Gastrocnemius medialis (tissue), 4 donors: Measurements from ENCODE around the gene RAD50. TPM values are rescaled to one million over a fixed set of nuclear protein-coding genes. Genes with fewer than 3 reads are reported as not detected.

Experiments
- ATAC-seq, 2 donors: fragments of 150-250 bp; one replicate each; pipeline ENCODE4 v1.9.1; 2016
- DNase-seq, 2 donors: peaks; one replicate each; pipeline ENCODE4 v3.0.0-alpha.2; 2019
- H3K27ac ChIP-seq, 4 donors: fragments of 200-600 bp; sonication (generic); 1 replicate in 1 of 4; 2 replicates in 3 of 4; pipeline ENCODE4 v1.5.1; 2016 to 2018; ENCODE audit warnings: mild to moderate bottlenecking in 2 of 4, moderate library complexity in 1 of 4
- H3K27me3 ChIP-seq, 3 donors: fragments of 200-600 bp; sonication (generic) in 2 of 3; 1 replicate in 1 of 3; 2 replicates in 2 of 3; pipeline versions ENCODE4 v1.5.1 to v1.6.0; 2016 to 2019; ENCODE audit warnings: mild to moderate bottlenecking in 1 of 3, moderate library complexity in 1 of 3
- H3K36me3 ChIP-seq, 2 donors: fragments of 200-600 bp; sonication (generic) in 1 of 2; one replicate each; pipeline ENCODE4 v1.5.1; 2017 to 2018
- H3K4me1 ChIP-seq, 2 donors: fragments of 200-600 bp; sonication (generic) in 1 of 2; one replicate each; pipeline ENCODE4 v1.5.1; 2016 to 2017; ENCODE audit warnings: mild to moderate bottlenecking in 2 of 2
- H3K4me3 ChIP-seq, 4 donors: fragments of 200-600 bp; sonication (generic) in 3 of 4; 1 replicate in 1 of 4; 2 replicates in 3 of 4; pipeline ENCODE4 v1.5.1; 2016 to 2019; ENCODE audit warnings: mild to moderate bottlenecking in 2 of 4
- H3K9me3 ChIP-seq, 3 donors: fragments of 200-600 bp; sonication (generic) in 2 of 3; 1 replicate in 1 of 3; 2 replicates in 2 of 3; pipeline ENCODE4 v1.5.1; 2016 to 2019
- CTCF ChIP-seq, 5 experiments: fragments of 450-650 bp in 3 of 5; fragments of 200-600 bp in 2 of 5; sonication (generic) in 2 of 5; IDR thresholded peaks in 4 of 5; conservative IDR thresholded peaks in 1 of 5; 1 replicate in 4 of 5; 2 replicates in 1 of 5; pipeline ENCODE4 v1.5.1; 2016 to 2019; ENCODE audit warnings: antibody characterized with exemption in 5 of 5, mild to moderate bottlenecking in 3 of 5, moderate library complexity in 3 of 5
- POLR2A ChIP-seq, 2 donors: fragments of 450-650 bp; IDR thresholded peaks; one replicate each; pipeline ENCODE4 v1.6.1; 2017; ENCODE audit warnings: antibody characterized with exemption in 2 of 2, mild to moderate bottlenecking in 2 of 2, moderate library complexity in 2 of 2
- in situ Hi-C, 4 donors: fragments of 200-750 bp; cut with MboI; loops; one replicate each; pipeline versions ENCODE4 v1.15.0 to v1.8.0; 2017; ENCODE audit warnings: low sequenced_read_pairs in 4 of 4
- intact Hi-C: fragments of 100-400 bp; cut with DNase I; formaldehyde crosslinking; loops from one replicate; pipeline ENCODE4 v1.15.1; 2023; ENCODE audit warnings: low total_unique reads
- total RNA-seq, 4 donors: library from RNA; depleted of rRNA; stranded (reverse); fragments of >200 nt; gene quantifications; one replicate each; pipeline versions ENCODE4 v1.1.0 to v1.2.3, GENCODE V29; 2016

Gene RAD50
- total RNA-seq, 4 donors from 2014 or later = 18.9 to 29.1 (median 22.0) TPM

- in situ Hi-C loops = no loop called here
- peaks cover 0 to 38% of the 10 kb centered on the region in 2 donors for H3K36me3 ChIP-seq
Observed at GRCh38 chr5:132635873-132636272, 79.1 kb downstream of the RAD50 start.

GRCh38 chr5:132637241-132637640, 80.5 kb downstream of the RAD50 start:
- in situ Hi-C loops = no loop called here
- H3K9me3 ChIP-seq = no peaks in the 10 kb centered on the region
- no peaks in the 10 kb centered on the region for H3K27me3 ChIP-seq
- DNase-seq (no peak), ATAC-seq (no peak)
- intact Hi-C loops = no loop called here
- no peak overlapping the region for H3K27ac ChIP-seq
- peaks cover 0 to 51% of the 10 kb centered on the region in 2 donors for H3K36me3 ChIP-seq
- H3K4me1 ChIP-seq = no peaks in the 10 kb centered on the region
- no peak for TF ChIP-seq POLR2A (IDR thresholded peaks at IDR 0.05)
- no peak overlapping the region for H3K4me3 ChIP-seq

More at GRCh38 chr5:132635873-132636272, 79.1 kb downstream of the RAD50 start:
- Histone ChIP-seq H3K9me3 (no peaks in the 10 kb centered on the region), H3K4me1 (no peaks in the 10 kb centered on the region), H3K4me3 (no peak overlapping the region), H3K27ac (no peak overlapping the region), H3K27me3 (no peaks in the 10 kb centered on the region)
- TF ChIP-seq POLR2A (IDR thresholded peaks at IDR 0.05) (no peak), CTCF (IDR thresholded peaks at IDR 0.05 in 4 of 5, conservative IDR thresholded peaks at IDR 0.05 in 1 of 5) (no peak)
- intact Hi-C loops = no loop called here
- DNase-seq (no peak), ATAC-seq (no peak)

- in situ Hi-C loops (no loop called here), intact Hi-C loops (loop anchor here (5.0 kb wide), 1 partner anchor 182 kb away; no protein-coding TSS in a partner anchor)
- DNase-seq (no peak), ATAC-seq (no peak)
- Histone ChIP-seq H3K27ac (no peak overlapping the region), H3K36me3 (peaks cover 0 to 62% of the 10 kb centered on the region in 2 donors), H3K4me1 (no peaks in the 10 kb centered on the region), H3K27me3 (no peaks in the 10 kb centered on the region), H3K9me3 (no peaks in the 10 kb centered on the region), H3K4me3 (no peak overlapping the region)
- TF ChIP-seq CTCF (IDR thresholded peaks at IDR 0.05 in 4 of 5, conservative IDR thresholded peaks at IDR 0.05 in 1 of 5) (no peak), POLR2A (IDR thresholded peaks at IDR 0.05) (no peak)
Observed at GRCh38 chr5:132639706-132640130, 82.9 kb downstream of the RAD50 start.

GRCh38 chr5:132640613-132641012, 83.8 kb downstream of the RAD50 start:
- TF ChIP-seq CTCF (IDR thresholded peaks at IDR 0.05 in 4 of 5, conservative IDR thresholded peaks at IDR 0.05 in 1 of 5) (no peak), POLR2A (IDR thresholded peaks at IDR 0.05) (no peak)
- H3K9me3 ChIP-seq = no peaks in the 10 kb centered on the region
- in situ Hi-C loops (no loop called here), intact Hi-C loops (loop anchor here (5.0 kb wide), 1 partner anchor 183 kb away; no protein-coding TSS in a partner anchor)
- no peak overlapping the region for H3K4me3 ChIP-seq
- no peaks in the 10 kb centered on the region for H3K4me1 ChIP-seq
- ATAC-seq (no peak), DNase-seq (no peak)
- no peak overlapping the region for H3K27ac ChIP-seq
- H3K36me3 ChIP-seq = peaks cover 0 to 62% of the 10 kb centered on the region in 2 donors
- H3K27me3 ChIP-seq = no peaks in the 10 kb centered on the region

- Histone ChIP-seq H3K36me3 (peaks cover 0 to 62% of the 10 kb centered on the region in 2 donors), H3K9me3 (no peaks in the 10 kb centered on the region), H3K27ac (no peak overlapping the region), H3K27me3 (no peaks in the 10 kb centered on the region), H3K4me1 (no peaks in the 10 kb centered on the region), H3K4me3 (no peak overlapping the region)
- intact Hi-C loops (loop anchor here (5.0 kb wide), 1 partner anchor 184 kb away; no protein-coding TSS in a partner anchor), in situ Hi-C loops (no loop called here)
- no peak for DNase-seq
- ATAC-seq = no peak
- TF ChIP-seq POLR2A (IDR thresholded peaks at IDR 0.05) = no peak
- TF ChIP-seq CTCF (IDR thresholded peaks at IDR 0.05 in 4 of 5, conservative IDR thresholded peaks at IDR 0.05 in 1 of 5) = no peak
Observed at GRCh38 chr5:132641241-132641723, 84.5 kb downstream of the RAD50 start.
